Measurements from ENCODE around the gene RAB20.

RAB20 gene

GRCh38 chr13:110553417-110553816, 8.1 kb downstream of the RAB20 start:
- Mint-ChIP-seq H3K4me3 (no peak overlapping the region), H3K27ac (no peak overlapping the region), H3K9me3 (no peaks in the 10 kb centered on the region), H3K4me1 (ENCODE audit: low read depth) (no peaks in the 10 kb centered on the region), H3K36me3 (ENCODE audit: low read depth) (no peaks in the 10 kb centered on the region), H3K27me3 (no peaks in the 10 kb centered on the region)
- DNase-seq, result no peak

GRCh38 chr13:110552767-110553166, 8.8 kb downstream of the RAB20 start:
- H3K4me1 Mint-ChIP-seq (ENCODE audit: low read depth), result no peaks in the 10 kb centered on the region
- H3K27me3 Mint-ChIP-seq, result no peaks in the 10 kb centered on the region

GRCh38 chr13:110551284-110551683, 10.2 kb downstream of the RAB20 start:
- Mint-ChIP-seq H3K4me3 (no peak overlapping the region), H3K9me3 (no peaks in the 10 kb centered on the region), H3K27me3 (no peaks in the 10 kb centered on the region), H3K4me1 (ENCODE audit: low read depth) (no peaks in the 10 kb centered on the region), H3K36me3 (ENCODE audit: low read depth) (no peaks in the 10 kb centered on the region), H3K27ac (no peak overlapping the region)
- DNase-seq, result no peak

More at GRCh38 chr13:110552767-110553166, 8.8 kb downstream of the RAB20 start:
- no peak for DNase-seq
- Mint-ChIP-seq H3K9me3 (no peaks in the 10 kb centered on the region), H3K36me3 (ENCODE audit: low read depth) (no peaks in the 10 kb centered on the region), H3K27ac (no peak overlapping the region), H3K4me3 (no peak overlapping the region)

- H3K36me3 Mint-ChIP-seq (ENCODE audit: low read depth), result no peaks in the 10 kb centered on the region
- no peaks in the 10 kb centered on the region for H3K9me3 Mint-ChIP-seq
- no peak overlapping the region for H3K4me3 Mint-ChIP-seq
- no peaks in the 10 kb centered on the region for H3K27me3 Mint-ChIP-seq
- no peak overlapping the region for H3K27ac Mint-ChIP-seq
- no peak for DNase-seq
- H3K4me1 Mint-ChIP-seq (ENCODE audit: low read depth), result no peaks in the 10 kb centered on the region
Measured at GRCh38 chr13:110549795-110550160, 11.7 kb downstream of the RAB20 start.

GRCh38 chr13:110548891-110549794, 12.4 kb downstream of the RAB20 start:
- no peak for DNase-seq
- Mint-ChIP-seq H3K4me1 (ENCODE audit: low read depth) (no peaks in the 10 kb centered on the region), H3K36me3 (ENCODE audit: low read depth) (no peaks in the 10 kb centered on the region), H3K27me3 (no peaks in the 10 kb centered on the region), H3K4me3 (no peak overlapping the region), H3K27ac (no peak overlapping the region), H3K9me3 (no peaks in the 10 kb centered on the region)

GRCh38 chr13:110546926-110547325, 14.6 kb downstream of the RAB20 start:
- no peak overlapping the region for H3K4me3 Mint-ChIP-seq
- H3K27ac Mint-ChIP-seq, result no peak overlapping the region
- no peaks in the 10 kb centered on the region for H3K4me1 Mint-ChIP-seq (ENCODE audit: low read depth)
- H3K36me3 Mint-ChIP-seq (ENCODE audit: low read depth), result no peaks in the 10 kb centered on the region
- no peaks in the 10 kb centered on the region for H3K27me3 Mint-ChIP-seq
- DNase-seq, result no peak
- no peaks in the 10 kb centered on the region for H3K9me3 Mint-ChIP-seq

GRCh38 chr13:110546378-110546777, 15.1 kb downstream of the RAB20 start:
- Mint-ChIP-seq H3K27me3 (no peaks in the 10 kb centered on the region), H3K9me3 (no peaks in the 10 kb centered on the region), H3K27ac (no peak overlapping the region), H3K4me1 (ENCODE audit: low read depth) (no peaks in the 10 kb centered on the region), H3K36me3 (ENCODE audit: low read depth) (no peaks in the 10 kb centered on the region), H3K4me3 (no peak overlapping the region)
- no peak for DNase-seq

GRCh38 chr13:110542169-110542796, 19.2 kb downstream of the RAB20 start:
- Mint-ChIP-seq H3K27me3 (no peaks in the 10 kb centered on the region), H3K9me3 (no peaks in the 10 kb centered on the region), H3K4me3 (no peak overlapping the region), H3K27ac (no peak overlapping the region), H3K4me1 (ENCODE audit: low read depth) (peaks cover 3% of the 10 kb centered on the region), H3K36me3 (ENCODE audit: low read depth) (no peaks in the 10 kb centered on the region)
- no peak for DNase-seq

- H3K36me3 Mint-ChIP-seq (ENCODE audit: low read depth), result no peaks in the 10 kb centered on the region
- H3K4me3 Mint-ChIP-seq, result no peak overlapping the region
- no peak overlapping the region for H3K27ac Mint-ChIP-seq
- peaks cover 3% of the 10 kb centered on the region for H3K4me1 Mint-ChIP-seq (ENCODE audit: low read depth)
- no peaks in the 10 kb centered on the region for H3K9me3 Mint-ChIP-seq
- DNase-seq, result no peak
- no peaks in the 10 kb centered on the region for H3K27me3 Mint-ChIP-seq
Measured at GRCh38 chr13:110541526-110541920, 20.0 kb downstream of the RAB20 start.

GRCh38 chr13:110540871-110541525, 20.5 kb downstream of the RAB20 start:
- Mint-ChIP-seq H3K27me3 (no peaks in the 10 kb centered on the region), H3K36me3 (ENCODE audit: low read depth) (no peaks in the 10 kb centered on the region), H3K9me3 (no peaks in the 10 kb centered on the region), H3K27ac (no peak overlapping the region), H3K4me3 (no peak overlapping the region), H3K4me1 (ENCODE audit: low read depth) (peaks cover 7% of the 10 kb centered on the region)
- DNase-seq, result no peak

- DNase-seq, result no peak
- no peaks in the 10 kb centered on the region for H3K27me3 Mint-ChIP-seq
- no peaks in the 10 kb centered on the region for H3K36me3 Mint-ChIP-seq (ENCODE audit: low read depth)
- no peak overlapping the region for H3K27ac Mint-ChIP-seq
- no peaks in the 10 kb centered on the region for H3K9me3 Mint-ChIP-seq
- no peak overlapping the region for H3K4me3 Mint-ChIP-seq
- H3K4me1 Mint-ChIP-seq (ENCODE audit: low read depth), result peaks cover 9% of the 10 kb centered on the region
Measured at GRCh38 chr13:110539894-110540293, 21.6 kb downstream of the RAB20 start.

GRCh38 chr13:110538632-110539031, 22.9 kb downstream of the RAB20 start:
- Mint-ChIP-seq H3K27me3 (no peaks in the 10 kb centered on the region), H3K4me3 (no peak overlapping the region), H3K36me3 (ENCODE audit: low read depth) (no peaks in the 10 kb centered on the region), H3K27ac (no peak overlapping the region), H3K9me3 (no peaks in the 10 kb centered on the region), H3K4me1 (ENCODE audit: low read depth) (peaks cover 9% of the 10 kb centered on the region)
- DNase-seq, result no peak

- H3K36me3 Mint-ChIP-seq (ENCODE audit: low read depth), result no peaks in the 10 kb centered on the region
- H3K27me3 Mint-ChIP-seq, result no peaks in the 10 kb centered on the region
- H3K9me3 Mint-ChIP-seq, result no peaks in the 10 kb centered on the region
- DNase-seq, result no peak
- peaks cover 9% of the 10 kb centered on the region for H3K4me1 Mint-ChIP-seq (ENCODE audit: low read depth)
- H3K4me3 Mint-ChIP-seq, result no peak overlapping the region
- peak overlapping the region; percentile 44 for H3K27ac Mint-ChIP-seq
Measured at GRCh38 chr13:110536006-110536693, 25.4 kb downstream of the RAB20 start.

- Mint-ChIP-seq H3K27me3 (no peaks in the 10 kb centered on the region), H3K4me1 (ENCODE audit: low read depth) (peaks cover 9% of the 10 kb centered on the region), H3K36me3 (ENCODE audit: low read depth) (no peaks in the 10 kb centered on the region), H3K9me3 (no peaks in the 10 kb centered on the region), H3K4me3 (no peak overlapping the region), H3K27ac (no peak overlapping the region)
- DNase-seq, result no peak
Measured at GRCh38 chr13:110535526-110535925, 26.0 kb downstream of the RAB20 start.
